ENCODE measurements around the gene PPFIA1.

- no peak for TF ChIP-seq CTCF (IDR thresholded peaks at IDR 0.05; ENCODE audit: poor library complexity)
- no peak for TF ChIP-seq EZH2 (IDR thresholded peaks at IDR 0.05; ENCODE audit: borderline replicate concordance)
- TF ChIP-seq EZH2phosphoT487 (IDR thresholded peaks at IDR 0.05; ENCODE audit: low read depth, severe bottlenecking, unreplicated experiment) = no peak
These were observed 133.8 kb downstream of the PPFIA1 start for GRCh38 chr11:70404244-70404643.

Data from hepatocyte (in vitro differentiated cells).